HepG2 (cell line): Measurements from ENCODE around the gene VENTX. TPM values are rescaled to one million over a fixed set of nuclear protein-coding genes. Genes with fewer than 3 reads are reported as not detected.
A peak's percentile ranks its signal among the peaks of the same experiment; 100 is the strongest.

ENCODE experiments used
- ATAC-seq: fragments of 200-7000 bp; cut with Tn5 transposase; 3 replicates; pipeline ENCODE4 v1.9.1; 2020; ENCODE audit warnings: mild to moderate bottlenecking, moderate library complexity
- BruUV-seq: library from RNA; stranded (reverse); fragments of 400-500 nt; replicated peaks from 2 replicates; lab custom pipeline; 2021; lab: Mats Ljungman, UMichigan
- CTCF ChIA-PET: fragments of 300-600 bp; formaldehyde crosslinking; extraction: SDS; loops from one replicate; lab custom pipeline; 2021; ENCODE audit warnings: low total read pairs, inconsistent platforms, low intra/inter-chr PET ratio; lab: Yijun Ruan, JAX
- POLR2A ChIA-PET: fragments of 350-600 bp; sonication (Branson Sonifier 250); formaldehyde crosslinking; loops from one replicate; lab custom pipeline; 2020; ENCODE audit warnings: antibody characterized with exemption, inconsistent platforms; lab: Yijun Ruan, JAX
- DNase-seq: peaks from one replicate; pipeline ENCODE4 v3.0.0-alpha.2; 2015; ENCODE audit warnings: low spot score
- FAIRE-seq: peaks from 3 replicates; lab custom pipeline; 2011; peaks lifted over from hg19 to GRCh38; lab: Jason Lieb, UNC
- H2AFZ ChIP-seq: one replicate; pipeline ENCODE4 v1.6.1; 2011; ENCODE audit warnings: low read length, inconsistent platforms
- H3K27ac ChIP-seq: fragments of 300-600 bp; 3 replicates; pipeline ENCODE4 v1.8.0; 2011; ENCODE audit warnings: mixed run types, mild to moderate bottlenecking, mixed read lengths, low read length, inconsistent platforms; ENCODE audit not compliant: insufficient read depth; ENCODE audit errors: extremely low read length
- H3K27me3 ChIP-seq, 2 experiments: fragments of 200-600 bp in 1 of 2; 2 replicates in 1 of 2; 3 replicates in 1 of 2; pipeline versions ENCODE4 v1.6.0 to v1.8.0; 2011; ENCODE audit warnings: low read length in 2 of 2, mild to moderate bottlenecking in 2 of 2, moderate library complexity in 2 of 2, inconsistent platforms in 1 of 2; ENCODE audit not compliant: insufficient read depth in 2 of 2, control insufficient read depth in 1 of 2
- H3K36me3 ChIP-seq, 2 experiments: fragments of 200-600 bp in 1 of 2; replicated peaks in 1 of 2; 2 replicates in 1 of 2; 3 replicates in 1 of 2; pipeline versions ENCODE4 v1.5.1 to v1.8.0; 2011; ENCODE audit warnings: low read length in 2 of 2, inconsistent platforms in 1 of 2; ENCODE audit not compliant: insufficient read depth in 2 of 2, control insufficient read depth in 1 of 2
- H3K4me1 ChIP-seq: 2 replicates; pipeline ENCODE4 v1.5.1; 2012; ENCODE audit warnings: low read length, inconsistent platforms; ENCODE audit not compliant: insufficient read depth
- H3K4me2 ChIP-seq: 2 replicates; pipeline ENCODE4 v1.6.0; 2011; ENCODE audit warnings: low read depth, low read length, inconsistent platforms
- H3K4me3 ChIP-seq, 3 experiments: fragments of 200-600 bp in 1 of 3; sonication (generic), shearing (Covaris generic) in 1 of 3; replicated peaks in 1 of 3; 2 replicates each; pipeline ENCODE4 v1.5.1; 2011 to 2016; ENCODE audit warnings: low read length in 3 of 3, inconsistent platforms in 2 of 3, low read depth in 2 of 3, mild to moderate bottlenecking in 2 of 3, control low read depth in 1 of 3, mixed read lengths in 1 of 3; ENCODE audit not compliant: insufficient read depth in 1 of 3
- H3K79me2 ChIP-seq: one replicate; pipeline ENCODE4 v1.6.1; 2011; ENCODE audit warnings: low read length, inconsistent platforms; ENCODE audit not compliant: insufficient read depth
- H3K9ac ChIP-seq: 2 replicates; pipeline ENCODE4 v1.6.0; 2011; ENCODE audit warnings: mild to moderate bottlenecking, low read depth, low read length, inconsistent platforms; ENCODE audit not compliant: insufficient read depth
- H3K9me3 ChIP-seq: 2 replicates; pipeline ENCODE4 v1.5.1; 2012; ENCODE audit warnings: mild to moderate bottlenecking, low read length
- H4K20me1 ChIP-seq: 2 replicates; pipeline ENCODE4 v1.6.0; 2011; ENCODE audit warnings: inconsistent platforms, mild to moderate bottlenecking, low read length, moderate library complexity; ENCODE audit not compliant: insufficient read depth
- KDM5B ChIP-seq: sonication (generic); formaldehyde crosslinking; IDR thresholded peaks from 2 replicates; pipeline ENCODE4 v1.4.0; 2020; ENCODE audit warnings: missing genetic modification reagents, mild to moderate bottlenecking, borderline replicate concordance
- MBD4 ChIP-seq: IDR thresholded peaks from 2 replicates; pipeline ENCODE4 v1.6.1; 2012; ENCODE audit warnings: low read length, inconsistent platforms, borderline replicate concordance
- ZNF780A ChIP-seq: sonication (generic); formaldehyde crosslinking; IDR thresholded peaks from 2 replicates; pipeline ENCODE4 v1.8.0; 2022; ENCODE audit warnings: mild to moderate bottlenecking, missing genetic modification reagents, moderate library complexity
- ZNF781 ChIP-seq: sonication (generic); formaldehyde crosslinking; IDR thresholded peaks from 2 replicates; pipeline ENCODE4 v1.5.1; 2020; ENCODE audit warnings: borderline replicate concordance, mild to moderate bottlenecking, missing genetic modification reagents; ENCODE audit errors: not compliant biosample characterization
- WGBS: methylation state at CpG from one replicate; pipeline ENCODE4 v1.1.6; 2017; ENCODE audit warnings: low lambda C conversion rate; 5-methylcytosine and 5-hydroxymethylcytosine counted together
- in situ Hi-C: cut with HindIII; loops from 2 replicates; pipeline ENCODE4 v1.10.0; 2017; ENCODE audit warnings: low pct_unique_long_range_greater_than_20kb; ENCODE audit not compliant: extremely low pct_ligation_motif_present
- intact Hi-C: fragments of 100-400 bp; cut with micrococcal nuclease; formaldehyde crosslinking; loops from one replicate; pipeline ENCODE4 v1.10.0; 2022; ENCODE audit not compliant: unreplicated experiment
- polyA plus RNA-seq, 8 experiments: library from polyadenylated mRNA; depleted of rRNA in 3 of 8; stranded (reverse) in 7 of 8; unstranded in 1 of 8; fragments of >200 nt; fragmentation: Illumina TruSeq in 4 of 8; extraction: Trizol in 4 of 8; gene quantifications; 2 replicates each; pipeline versions ENCODE4 v1.2.1 to v1.2.3, GENCODE V29; 2011 to 2016; ENCODE audit warnings: low read depth in 4 of 8, missing spikeins in 1 of 8, mixed read lengths in 1 of 8; ENCODE audit not compliant: insufficient read depth in 1 of 8
- total RNA-seq, 5 experiments: library from RNA; depleted of rRNA; stranded (reverse); fragments of >200 nt; fragmentation: Illumina TruSeq; extraction: Trizol; gene quantifications; 2 replicates each; pipeline ENCODE4 v1.2.3, GENCODE V29; 2016; ENCODE audit warnings: low read depth in 1 of 5
- TF ChIP-seq, protein P1 (sequence below): sonication (generic); formaldehyde crosslinking; IDR thresholded peaks from 2 replicates; pipeline ENCODE4 v1.5.1; 2020; ENCODE audit warnings: missing genetic modification reagents, mild to moderate bottlenecking, borderline replicate concordance
- TF ChIP-seq, protein P2 (sequence below): IDR thresholded peaks from 2 replicates; pipeline ENCODE4 v1.6.1; 2018; ENCODE audit warnings: missing genetic modification reagents, mild to moderate bottlenecking, missing compliant biosample characterization
- TF ChIP-seq, protein P3 (sequence below): sonication (generic); formaldehyde crosslinking; IDR thresholded peaks from 2 replicates; pipeline ENCODE4 v1.5.0; 2020; ENCODE audit warnings: mild to moderate bottlenecking, missing genetic modification reagents, moderate library complexity

Gene VENTX
- total and polyA plus RNA-seq, 2 of the 13 experiments (the other 11 are each of a cell fraction or from before 2014, with no cell fraction given): not detected

DNA sequence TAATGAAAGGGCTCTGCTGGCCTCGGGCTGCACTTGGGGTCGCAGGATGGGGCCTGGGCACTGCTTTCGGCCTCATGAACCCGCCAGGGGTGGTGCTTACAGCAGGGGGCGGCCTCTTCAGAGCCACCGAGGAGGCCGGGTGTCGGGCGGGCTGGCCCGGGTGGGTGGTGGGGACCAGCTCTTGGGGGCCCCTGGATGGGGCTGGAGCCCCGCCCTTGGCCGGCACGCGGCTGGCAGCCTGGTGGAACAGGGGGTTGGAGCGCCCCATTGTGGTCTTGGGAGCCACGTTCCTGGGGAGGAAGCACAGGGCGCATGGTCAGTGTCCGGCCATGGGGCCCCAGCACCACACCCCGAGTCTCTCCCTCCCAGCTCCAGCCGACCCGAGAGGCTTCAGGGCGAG lies 30.2 kb downstream of the VENTX start:
- CTCF ChIA-PET: no interaction called here

GRCh38 chr10:133268532-133268931 lies 30.9 kb downstream of the VENTX start:
- Histone ChIP-seq H3K36me3 (no peaks in the 10 kb centered on the region), H3K27me3 (peaks cover 1 to 10% of the 10 kb centered on the region in 2 experiments; a peak in 4 of 5 replicates), H3K27ac (no peak overlapping the region), H3K79me2 (no peaks in the 10 kb centered on the region), H3K4me2 (no peak overlapping the region), H3K9ac (no peak overlapping the region), H3K4me1 (no peaks in the 10 kb centered on the region), H3K9me3 (no peaks in the 10 kb centered on the region), H4K20me1 (no peaks in the 10 kb centered on the region), H3K4me3 (no peak overlapping the region), H2AFZ (no peak overlapping the region)
- FAIRE-seq (no peak), DNase-seq (no peak), ATAC-seq (no peak)
- ChIA-PET POLR2A (no interaction called here), CTCF (no interaction called here)
- intact Hi-C loops (no loop called here), in situ Hi-C loops (no loop called here)
- BruUV-seq: no TSS peak
- 70% methylated on average over 2 of the region's 22 CpGs for WGBS
- TF ChIP-seq, protein P1, sequence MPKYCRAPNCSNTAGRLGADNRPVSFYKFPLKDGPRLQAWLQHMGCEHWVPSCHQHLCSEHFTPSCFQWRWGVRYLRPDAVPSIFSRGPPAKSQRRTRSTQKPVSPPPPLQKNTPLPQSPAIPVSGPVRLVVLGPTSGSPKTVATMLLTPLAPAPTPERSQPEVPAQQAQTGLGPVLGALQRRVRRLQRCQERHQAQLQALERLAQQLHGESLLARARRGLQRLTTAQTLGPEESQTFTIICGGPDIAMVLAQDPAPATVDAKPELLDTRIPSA (CRISPR knock-in tag): no peak
- TF ChIP-seq ZNF781 (CRISPR knock-in tag) (no peak), KDM5B (no peak), MBD4 (no peak)
- TF ChIP-seq, protein P2, sequence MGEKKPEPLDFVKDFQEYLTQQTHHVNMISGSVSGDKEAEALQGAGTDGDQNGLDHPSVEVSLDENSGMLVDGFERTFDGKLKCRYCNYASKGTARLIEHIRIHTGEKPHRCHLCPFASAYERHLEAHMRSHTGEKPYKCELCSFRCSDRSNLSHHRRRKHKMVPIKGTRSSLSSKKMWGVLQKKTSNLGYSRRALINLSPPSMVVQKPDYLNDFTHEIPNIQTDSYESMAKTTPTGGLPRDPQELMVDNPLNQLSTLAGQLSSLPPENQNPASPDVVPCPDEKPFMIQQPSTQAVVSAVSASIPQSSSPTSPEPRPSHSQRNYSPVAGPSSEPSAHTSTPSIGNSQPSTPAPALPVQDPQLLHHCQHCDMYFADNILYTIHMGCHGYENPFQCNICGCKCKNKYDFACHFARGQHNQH (CRISPR knock-in tag): no peak

More for the DNA sequence above, 30.2 kb downstream of the VENTX start:
- WGBS: 31% methylated on average over 3 of the region's 22 CpGs
- Histone ChIP-seq H2AFZ (no peak overlapping the region), H3K9me3 (no peaks in the 10 kb centered on the region), H3K9ac (no peak overlapping the region), H3K36me3 (no peaks in the 10 kb centered on the region), H3K4me3 (no peak overlapping the region), H3K4me2 (no peak overlapping the region), H3K4me1 (no peaks in the 10 kb centered on the region), H3K27ac (no peak overlapping the region), H3K79me2 (no peaks in the 10 kb centered on the region), H3K27me3 (peaks cover 3 to 15% of the 10 kb centered on the region in 2 experiments; a peak in 4 of 5 replicates), H4K20me1 (no peaks in the 10 kb centered on the region)
- DNase-seq (no peak), ATAC-seq (no peak), FAIRE-seq (no peak)
- intact Hi-C loops: no loop called here
- in situ Hi-C loops: no loop called here
- BruUV-seq: no TSS peak
- TF ChIP-seq, protein P3, sequence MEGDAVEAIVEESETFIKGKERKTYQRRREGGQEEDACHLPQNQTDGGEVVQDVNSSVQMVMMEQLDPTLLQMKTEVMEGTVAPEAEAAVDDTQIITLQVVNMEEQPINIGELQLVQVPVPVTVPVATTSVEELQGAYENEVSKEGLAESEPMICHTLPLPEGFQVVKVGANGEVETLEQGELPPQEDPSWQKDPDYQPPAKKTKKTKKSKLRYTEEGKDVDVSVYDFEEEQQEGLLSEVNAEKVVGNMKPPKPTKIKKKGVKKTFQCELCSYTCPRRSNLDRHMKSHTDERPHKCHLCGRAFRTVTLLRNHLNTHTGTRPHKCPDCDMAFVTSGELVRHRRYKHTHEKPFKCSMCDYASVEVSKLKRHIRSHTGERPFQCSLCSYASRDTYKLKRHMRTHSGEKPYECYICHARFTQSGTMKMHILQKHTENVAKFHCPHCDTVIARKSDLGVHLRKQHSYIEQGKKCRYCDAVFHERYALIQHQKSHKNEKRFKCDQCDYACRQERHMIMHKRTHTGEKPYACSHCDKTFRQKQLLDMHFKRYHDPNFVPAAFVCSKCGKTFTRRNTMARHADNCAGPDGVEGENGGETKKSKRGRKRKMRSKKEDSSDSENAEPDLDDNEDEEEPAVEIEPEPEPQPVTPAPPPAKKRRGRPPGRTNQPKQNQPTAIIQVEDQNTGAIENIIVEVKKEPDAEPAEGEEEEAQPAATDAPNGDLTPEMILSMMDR (CRISPR knock-in tag): 0 out of 2 replicates have a peak, but pooled peaks have one; percentile 14
- TF ChIP-seq ZNF780A: no peak
- POLR2A ChIA-PET: no interaction called here
